Duodenal mucosa (tissue), 2 donors: ENCODE results near the gene APELA.
"Not testable (repeated sequence)": the region's sequence is repeated elsewhere in the genome, so short reads cannot be mapped to it uniquely, and the experiment has no call there.

Source experiments
- H3K27ac ChIP-seq: one replicate; pipeline ENCODE4 v1.7.0; 2013; ENCODE audit warnings: low read depth, low read length
- H3K27me3 ChIP-seq, 2 donors: one replicate each; pipeline ENCODE4 v1.7.0; 2013; ENCODE audit warnings: low read length in 2 of 2, control low read depth in 1 of 2; ENCODE audit not compliant: insufficient read depth in 2 of 2, control insufficient read depth in 1 of 2
- H3K36me3 ChIP-seq, 2 donors: one replicate each; pipeline ENCODE4 v1.7.0; 2013; ENCODE audit warnings: low read length in 2 of 2, control low read depth in 1 of 2; ENCODE audit not compliant: insufficient read depth in 2 of 2, control insufficient read depth in 1 of 2
- H3K4me1 ChIP-seq, 2 donors: one replicate each; pipeline ENCODE4 v1.7.0; 2013; ENCODE audit warnings: low read length in 2 of 2, control low read depth in 1 of 2; ENCODE audit not compliant: insufficient read depth in 2 of 2, control insufficient read depth in 1 of 2
- H3K4me3 ChIP-seq, 2 donors: one replicate each; pipeline ENCODE4 v1.7.0; 2013; ENCODE audit warnings: low read length in 2 of 2, low read depth in 1 of 2
- H3K9ac ChIP-seq, 2 donors: one replicate each; pipeline ENCODE4 v1.7.0; 2013; ENCODE audit warnings: low read length in 2 of 2, low read depth in 1 of 2
- H3K9me3 ChIP-seq, 2 donors: one replicate each; pipeline ENCODE4 v1.7.0; 2013; ENCODE audit warnings: low read length in 2 of 2, control low read depth in 1 of 2; ENCODE audit not compliant: control insufficient read depth in 1 of 2

Gene APELA

GRCh38 chr4:164880489-164881262 lies 3.7 kb downstream of the APELA start:
- no peaks in the 10 kb centered on the region for H3K4me1 ChIP-seq
- no peak overlapping the region for H3K27ac ChIP-seq
- no peaks in the 10 kb centered on the region for H3K27me3 ChIP-seq
- no peaks in the 10 kb centered on the region for H3K9me3 ChIP-seq
- H3K9ac ChIP-seq = no peak overlapping the region
- no peaks in the 10 kb centered on the region for H3K36me3 ChIP-seq
- H3K4me3 ChIP-seq = no peak overlapping the region

GRCh38 chr4:164888096-164888715 lies 11.2 kb downstream of the APELA start:
- no peaks in the 10 kb centered on the region for H3K36me3 ChIP-seq
- H3K27me3 ChIP-seq = no peaks in the 10 kb centered on the region
- H3K27ac ChIP-seq = no peak overlapping the region
- no peak overlapping the region for H3K4me3 ChIP-seq
- H3K9ac ChIP-seq = no peak overlapping the region
- H3K4me1 ChIP-seq = no peaks in the 10 kb centered on the region
- H3K9me3 ChIP-seq = no peaks in the 10 kb centered on the region

GRCh38 chr4:164890691-164891090 lies 13.7 kb downstream of the APELA start:
- H3K9me3 ChIP-seq = no peaks in the 10 kb centered on the region
- H3K36me3 ChIP-seq = no peaks in the 10 kb centered on the region

GRCh38 chr4:164892018-164892417 lies 15.0 kb downstream of the APELA start:
- no peak overlapping the region for H3K27ac ChIP-seq
- H3K36me3 ChIP-seq = no peaks in the 10 kb centered on the region
- no peak overlapping the region for H3K9ac ChIP-seq
- H3K4me1 ChIP-seq = no peaks in the 10 kb centered on the region
- H3K9me3 ChIP-seq = no peaks in the 10 kb centered on the region
- H3K4me3 ChIP-seq = no peak overlapping the region
- no peaks in the 10 kb centered on the region for H3K27me3 ChIP-seq

More at GRCh38 chr4:164890691-164891090, 13.7 kb downstream of the APELA start:
- no peaks in the 10 kb centered on the region for H3K27me3 ChIP-seq
- H3K4me1 ChIP-seq = no peaks in the 10 kb centered on the region
- no peak overlapping the region for H3K27ac ChIP-seq
- no peak overlapping the region for H3K9ac ChIP-seq
- H3K4me3 ChIP-seq = no peak overlapping the region

GRCh38 chr4:164894702-164895101 lies 17.7 kb downstream of the APELA start:
- H3K4me3 ChIP-seq = no peak overlapping the region
- H3K4me1 ChIP-seq = no peaks in the 10 kb centered on the region
- no peaks in the 10 kb centered on the region for H3K36me3 ChIP-seq
- no peak overlapping the region for H3K9ac ChIP-seq
- no peaks in the 10 kb centered on the region for H3K9me3 ChIP-seq
- no peak overlapping the region for H3K27ac ChIP-seq
- H3K27me3 ChIP-seq = no peaks in the 10 kb centered on the region

GRCh38 chr4:164902608-164903007 lies 25.6 kb downstream of the APELA start:
- H3K4me3 ChIP-seq = no peak overlapping the region
- H3K9me3 ChIP-seq = no peaks in the 10 kb centered on the region
- no peak overlapping the region for H3K27ac ChIP-seq
- H3K36me3 ChIP-seq = no peaks in the 10 kb centered on the region
- H3K4me1 ChIP-seq = no peaks in the 10 kb centered on the region
- no peak overlapping the region for H3K9ac ChIP-seq
- no peaks in the 10 kb centered on the region for H3K27me3 ChIP-seq

GRCh38 chr4:164904336-164904735 lies 27.4 kb downstream of the APELA start:
- H3K27ac ChIP-seq = no peak overlapping the region
- H3K9ac ChIP-seq = no peak overlapping the region
- no peaks in the 10 kb centered on the region for H3K9me3 ChIP-seq
- no peak overlapping the region for H3K4me3 ChIP-seq
- no peaks in the 10 kb centered on the region for H3K27me3 ChIP-seq
- H3K36me3 ChIP-seq = no peaks in the 10 kb centered on the region
- no peaks in the 10 kb centered on the region for H3K4me1 ChIP-seq

GRCh38 chr4:164904941-164905340 lies 28.0 kb downstream of the APELA start:
- no peaks in the 10 kb centered on the region for H3K9me3 ChIP-seq
- H3K9ac ChIP-seq = no peak overlapping the region

GRCh38 chr4:164906368-164906767 lies 29.4 kb downstream of the APELA start:
- Histone ChIP-seq H3K27me3 (no peaks in the 10 kb centered on the region), H3K36me3 (no peaks in the 10 kb centered on the region), H3K9ac (no peak overlapping the region), H3K4me1 (no peaks in the 10 kb centered on the region), H3K4me3 (no peak overlapping the region), H3K27ac (no peak overlapping the region), H3K9me3 (no peaks in the 10 kb centered on the region)

More at GRCh38 chr4:164904941-164905340, 28.0 kb downstream of the APELA start:
- no peak overlapping the region for H3K4me3 ChIP-seq
- H3K36me3 ChIP-seq = no peaks in the 10 kb centered on the region
- H3K27me3 ChIP-seq = no peaks in the 10 kb centered on the region
- no peak overlapping the region for H3K27ac ChIP-seq
- H3K4me1 ChIP-seq = no peaks in the 10 kb centered on the region

GRCh38 chr4:164913506-164913905 lies 36.5 kb downstream of the APELA start:
- H3K27me3 ChIP-seq, H3K4me1 ChIP-seq, H3K9me3 ChIP-seq, H3K27ac ChIP-seq, H3K4me3 ChIP-seq, H3K36me3 ChIP-seq, H3K9ac ChIP-seq: not testable (repeated sequence)
